HG02571 (cell line): Measurements from ENCODE around the gene ADAMTS15.
A peak's percentile ranks its signal among the peaks of the same experiment; 100 is the strongest.
"Not testable (repeated sequence)": the region's sequence is repeated elsewhere in the genome, so short reads cannot be mapped to it uniquely, and the experiment has no call there.

Source experiments
- ATAC-seq: cut with Tn5 transposase; IDR thresholded peaks from one replicate; pipeline ENCODE4 v1.9.1; 2021; ENCODE audit warnings: mild to moderate bottlenecking, moderate library complexity; ENCODE audit not compliant: unreplicated experiment

The ADAMTS15 gene

DNA sequence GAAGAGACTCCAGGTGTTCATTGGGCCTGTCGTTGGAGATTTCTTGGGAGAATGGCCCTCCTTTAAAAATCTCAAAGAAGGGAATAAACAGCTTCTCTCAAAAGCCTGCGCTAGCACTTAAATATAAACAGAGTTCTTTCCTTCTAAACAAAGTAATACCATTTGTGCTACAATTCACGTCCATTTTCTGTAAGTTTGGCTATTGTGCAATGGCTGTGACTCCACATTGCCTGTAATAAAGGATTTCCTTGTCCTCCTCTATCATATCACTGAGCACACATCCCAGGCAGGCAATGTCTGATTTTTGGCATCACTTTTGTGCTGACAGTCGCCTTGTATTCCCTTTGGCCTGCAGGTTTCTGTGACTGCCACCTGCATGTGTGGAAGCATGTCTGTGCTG lies 15.1 kb upstream of the ADAMTS15 start:
- ATAC-seq = no peak

- ATAC-seq = peak; percentile 93
Observed at GRCh38 chr11:130434521-130435223, 13.8 kb upstream of the ADAMTS15 start.

GRCh38 chr11:130435671-130436070 lies 12.8 kb upstream of the ADAMTS15 start:
- ATAC-seq = no peak

DNA sequence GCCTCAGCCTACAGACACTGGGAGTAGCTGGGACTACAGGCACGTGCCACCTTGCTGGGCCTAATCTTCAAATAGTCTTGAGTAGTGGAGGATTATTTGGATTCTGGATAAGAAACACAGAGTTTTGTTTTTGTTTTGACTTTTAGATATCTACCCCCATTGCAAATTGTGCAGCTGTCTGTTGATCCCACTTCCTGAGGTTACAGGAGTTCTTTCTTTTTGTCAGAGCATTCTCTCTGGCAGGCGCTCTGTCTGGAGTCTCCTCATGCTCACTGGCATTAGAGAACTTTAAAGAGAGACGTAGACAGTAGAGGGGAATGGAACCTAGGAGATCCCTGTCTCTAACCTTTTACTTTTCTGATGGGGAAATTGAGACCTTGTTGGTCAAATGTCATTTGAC lies 12.3 kb upstream of the ADAMTS15 start:
- ATAC-seq = no peak

GRCh38 chr11:130437848-130438247 lies 10.6 kb upstream of the ADAMTS15 start:
- ATAC-seq = no peak

DNA sequence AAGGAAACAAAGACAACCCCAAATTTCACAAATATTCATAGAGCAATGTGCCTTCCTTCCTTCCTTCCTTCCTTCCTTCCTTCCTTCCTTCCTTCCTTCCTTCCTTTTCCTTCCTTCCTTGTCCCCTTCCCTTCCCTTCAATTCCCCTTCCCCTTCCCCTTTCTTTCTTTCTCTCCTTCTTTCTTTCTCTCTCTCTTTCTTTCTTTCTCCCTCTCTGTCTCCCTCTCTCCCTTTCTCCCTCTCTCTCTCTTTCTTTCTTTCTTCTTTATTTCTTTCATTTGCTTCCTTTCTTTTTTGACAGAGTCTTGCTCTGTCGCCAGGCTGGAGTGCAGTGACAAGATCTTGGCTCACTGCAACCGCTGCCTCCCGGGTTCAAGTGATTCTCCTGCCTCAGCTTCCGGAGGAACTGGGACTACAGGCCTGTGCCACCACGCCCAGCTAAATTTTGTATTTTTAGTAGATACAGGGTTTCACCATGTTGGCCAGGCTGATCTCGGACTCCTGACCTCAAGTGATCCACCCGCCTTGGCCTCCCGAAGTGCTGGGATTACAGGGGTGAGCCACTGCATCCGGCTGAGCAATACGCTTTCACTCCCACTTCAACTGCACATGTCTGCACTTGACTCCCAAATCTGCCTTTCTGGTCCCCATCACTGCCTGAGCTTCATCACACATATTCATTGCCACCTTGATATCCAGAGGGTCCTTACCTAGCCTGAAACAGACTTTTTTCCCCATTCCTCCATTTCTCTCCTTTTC lies 9.9 kb upstream of the ADAMTS15 start:
- ATAC-seq = not testable (repeated sequence)

GRCh38 chr11:130439160-130439519 lies 9.3 kb upstream of the ADAMTS15 start:
- no peak for ATAC-seq

GRCh38 chr11:130439876-130440275 lies 8.6 kb upstream of the ADAMTS15 start:
- ATAC-seq = no peak

- no peak for ATAC-seq
Observed at GRCh38 chr11:130441719-130442118, 6.7 kb upstream of the ADAMTS15 start.

GRCh38 chr11:130442737-130443136 lies 5.7 kb upstream of the ADAMTS15 start:
- no peak for ATAC-seq

DNA sequence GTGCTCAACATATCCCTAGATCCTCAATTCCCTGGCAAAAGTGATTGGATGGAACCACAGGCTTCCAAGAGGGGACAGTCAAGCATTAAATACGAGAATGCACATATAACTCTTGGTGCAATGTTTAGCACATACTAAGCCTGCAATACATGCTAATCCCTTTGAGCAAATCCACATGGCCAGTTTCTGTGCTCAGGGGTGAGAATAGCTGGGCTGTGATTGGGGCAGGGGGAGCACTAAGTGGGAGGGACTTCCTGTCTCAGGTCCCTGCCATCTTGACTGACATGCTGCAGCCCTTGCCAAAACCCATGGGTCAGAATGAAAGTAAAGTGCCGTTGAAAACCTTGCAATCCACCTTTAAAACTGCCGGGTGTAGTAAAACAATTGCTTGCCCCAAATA lies 2.7 kb upstream of the ADAMTS15 start:
- ATAC-seq = no peak

- no peak for ATAC-seq
Observed at GRCh38 chr11:130448039-130448415, 418 bp upstream of the ADAMTS15 start.

DNA sequence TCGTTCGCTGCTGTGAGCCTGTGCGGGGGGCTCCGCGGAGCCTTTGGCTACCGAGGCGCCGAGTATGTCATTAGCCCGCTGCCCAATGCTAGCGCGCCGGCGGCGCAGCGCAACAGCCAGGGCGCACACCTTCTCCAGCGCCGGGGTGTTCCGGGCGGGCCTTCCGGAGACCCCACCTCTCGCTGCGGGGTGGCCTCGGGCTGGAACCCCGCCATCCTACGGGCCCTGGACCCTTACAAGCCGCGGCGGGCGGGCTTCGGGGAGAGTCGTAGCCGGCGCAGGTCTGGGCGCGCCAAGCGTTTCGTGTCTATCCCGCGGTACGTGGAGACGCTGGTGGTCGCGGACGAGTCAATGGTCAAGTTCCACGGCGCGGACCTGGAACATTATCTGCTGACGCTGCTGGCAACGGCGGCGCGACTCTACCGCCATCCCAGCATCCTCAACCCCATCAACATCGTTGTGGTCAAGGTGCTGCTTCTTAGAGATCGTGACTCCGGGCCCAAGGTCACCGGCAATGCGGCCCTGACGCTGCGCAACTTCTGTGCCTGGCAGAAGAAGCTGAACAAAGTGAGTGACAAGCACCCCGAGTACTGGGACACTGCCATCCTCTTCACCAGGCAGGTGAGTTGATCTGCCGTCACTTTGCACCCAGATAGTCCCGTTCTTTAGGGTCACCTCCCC lies 1.0 kb downstream of the ADAMTS15 start:
- ATAC-seq = no peak

- no peak for ATAC-seq
Observed at GRCh38 chr11:130449996-130450769, 1.7 kb downstream of the ADAMTS15 start.

GRCh38 chr11:130451231-130452019 lies 3.0 kb downstream of the ADAMTS15 start:
- ATAC-seq = no peak

GRCh38 chr11:130452176-130452575 lies 3.7 kb downstream of the ADAMTS15 start:
- no peak for ATAC-seq

GRCh38 chr11:130452940-130453339 lies 4.5 kb downstream of the ADAMTS15 start:
- ATAC-seq = no peak

DNA sequence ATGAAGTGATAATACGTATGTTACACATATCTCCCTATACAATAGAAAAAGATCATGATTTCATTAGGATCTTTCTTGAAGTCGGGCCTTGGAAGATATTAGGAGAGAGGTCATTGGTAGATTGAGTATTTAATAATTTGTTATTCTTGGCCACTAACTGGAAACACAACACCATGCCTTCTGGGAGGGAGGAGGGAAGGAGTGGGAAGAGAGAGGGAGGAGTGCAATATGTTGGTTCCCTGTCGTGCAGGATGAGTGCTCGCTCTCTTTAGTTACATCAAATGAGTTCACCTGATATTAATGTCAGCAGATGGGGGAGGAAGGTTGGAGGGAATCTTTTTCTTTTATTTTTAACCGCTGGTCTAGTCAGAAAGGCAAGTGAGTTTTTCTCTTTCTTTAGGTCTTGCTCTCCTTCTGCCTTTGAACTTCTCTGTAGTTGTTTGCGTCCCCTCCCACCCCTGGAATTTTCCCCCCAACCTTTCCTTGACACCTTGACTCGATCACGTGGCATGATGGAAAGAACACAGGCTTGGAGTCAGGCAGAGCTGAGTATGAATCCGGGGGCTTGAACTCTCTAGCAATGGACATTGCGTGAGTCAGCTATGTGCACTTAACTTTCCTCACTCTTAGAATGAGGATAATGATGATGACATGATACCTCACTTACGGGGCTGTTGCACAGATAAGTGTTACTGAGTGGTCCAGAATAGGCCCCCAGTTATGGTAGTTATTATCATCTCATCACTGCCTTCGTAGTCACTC lies 6.2 kb downstream of the ADAMTS15 start:
- ATAC-seq = no peak

DNA sequence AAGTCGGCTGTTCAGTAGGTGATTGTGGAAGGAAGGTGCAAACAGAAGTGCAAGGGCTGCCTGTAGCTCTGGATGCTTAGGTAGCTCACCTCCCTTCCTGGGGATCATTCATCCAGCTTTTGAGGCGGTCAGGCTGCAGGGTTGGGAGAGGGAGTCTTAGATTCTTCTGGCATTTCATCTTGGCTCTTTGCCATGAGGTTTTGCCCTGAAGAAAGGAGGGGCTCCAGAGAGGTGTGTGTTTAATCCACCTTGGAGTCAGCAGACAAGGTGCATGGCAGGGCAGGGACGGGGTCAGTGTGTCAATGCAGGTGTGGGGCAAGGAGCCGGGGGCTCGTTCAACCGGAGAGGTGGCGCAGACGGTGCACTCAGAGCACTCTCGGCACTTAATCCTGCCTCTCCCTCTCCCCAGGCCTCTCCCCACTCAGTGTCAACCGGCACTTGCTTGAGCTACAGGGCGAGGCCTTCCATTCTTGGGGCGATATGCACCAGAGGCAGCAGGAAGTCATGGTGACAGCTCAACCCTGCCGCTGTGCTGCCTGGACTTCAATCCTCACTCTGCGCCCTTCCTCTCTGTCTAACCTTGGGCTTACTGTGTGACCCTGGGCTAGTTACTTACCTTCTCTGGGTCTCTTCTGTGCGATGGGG lies 7.2 kb downstream of the ADAMTS15 start:
- no peak for ATAC-seq
